Measurements from ENCODE around the gene SOX4. TPM values are rescaled to one million over a fixed set of nuclear protein-coding genes. Genes with fewer than 3 reads are reported as not detected.

The SOX4 gene
- total RNA-seq, 1 donor from 2014 or later, result 147 TPM

GRCh38 chr6:21596949-21597682 is 3.6 kb downstream of the SOX4 start:
- peaks cover 12% of the 10 kb centered on the region for H3K27me3 Mint-ChIP-seq (ENCODE audit: insufficient read depth, low read depth)
- peaks cover 31% of the 10 kb centered on the region for H3K4me1 ChIP-seq
- peaks cover 17% of the 10 kb centered on the region for H3K4me1 Mint-ChIP-seq
- peak overlapping the region; percentile 97 for H3K4me3 Mint-ChIP-seq
- H3F3A ChIP-seq (ENCODE audit: low read depth), result peaks cover 74% of the 10 kb centered on the region
- H3K27ac ChIP-seq, result no peak overlapping the region
- H3K36me3 ChIP-seq, result peaks cover 16% of the 10 kb centered on the region
- peak overlapping the region; percentile 76 for H3K4me3 ChIP-seq
- peaks cover 78% of the 10 kb centered on the region for H4K20me1 ChIP-seq (ENCODE audit: low read depth)
- DNase-seq (ENCODE audit: low spot score), result no peak
- TF ChIP-seq, protein P1, sequence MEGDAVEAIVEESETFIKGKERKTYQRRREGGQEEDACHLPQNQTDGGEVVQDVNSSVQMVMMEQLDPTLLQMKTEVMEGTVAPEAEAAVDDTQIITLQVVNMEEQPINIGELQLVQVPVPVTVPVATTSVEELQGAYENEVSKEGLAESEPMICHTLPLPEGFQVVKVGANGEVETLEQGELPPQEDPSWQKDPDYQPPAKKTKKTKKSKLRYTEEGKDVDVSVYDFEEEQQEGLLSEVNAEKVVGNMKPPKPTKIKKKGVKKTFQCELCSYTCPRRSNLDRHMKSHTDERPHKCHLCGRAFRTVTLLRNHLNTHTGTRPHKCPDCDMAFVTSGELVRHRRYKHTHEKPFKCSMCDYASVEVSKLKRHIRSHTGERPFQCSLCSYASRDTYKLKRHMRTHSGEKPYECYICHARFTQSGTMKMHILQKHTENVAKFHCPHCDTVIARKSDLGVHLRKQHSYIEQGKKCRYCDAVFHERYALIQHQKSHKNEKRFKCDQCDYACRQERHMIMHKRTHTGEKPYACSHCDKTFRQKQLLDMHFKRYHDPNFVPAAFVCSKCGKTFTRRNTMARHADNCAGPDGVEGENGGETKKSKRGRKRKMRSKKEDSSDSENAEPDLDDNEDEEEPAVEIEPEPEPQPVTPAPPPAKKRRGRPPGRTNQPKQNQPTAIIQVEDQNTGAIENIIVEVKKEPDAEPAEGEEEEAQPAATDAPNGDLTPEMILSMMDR (IDR thresholded peaks at IDR 0.05), result peak; percentile 64
- TF ChIP-seq EZH2phosphoT487 (IDR thresholded peaks at IDR 0.05) (no peak), EZH2 (IDR thresholded peaks at IDR 0.05) (no peak)
- no peaks in the 10 kb centered on the region for H3K9me3 ChIP-seq (ENCODE audit: low read depth)
- H2AFZ ChIP-seq (replicated peaks), result no peak overlapping the region
- H3K9me3 Mint-ChIP-seq, result peaks cover 14% of the 10 kb centered on the region
- peak overlapping the region; percentile 88 for H3K4me2 ChIP-seq
- H3K79me2 ChIP-seq (ENCODE audit: low read depth), result peaks cover 70% of the 10 kb centered on the region
- H3K27me3 ChIP-seq, result no peaks in the 10 kb centered on the region
- peaks cover 49% of the 10 kb centered on the region for H3K36me3 Mint-ChIP-seq
- H3K9ac ChIP-seq, result no peak overlapping the region
- H3K27ac Mint-ChIP-seq, result peak overlapping the region; percentile 70

- H3K4me1 Mint-ChIP-seq, result peaks cover 15% of the 10 kb centered on the region
- H3K27ac Mint-ChIP-seq, result peak overlapping the region; percentile 91
- Histone ChIP-seq H3F3A (ENCODE audit: low read depth) (peaks cover 73% of the 10 kb centered on the region), H3K9ac (peak overlapping the region; percentile 42), H3K27me3 (no peaks in the 10 kb centered on the region), H3K4me2 (peak overlapping the region; percentile 88), H3K27ac (no peak overlapping the region), H3K9me3 (ENCODE audit: low read depth) (no peaks in the 10 kb centered on the region), H3K4me1 (peaks cover 25% of the 10 kb centered on the region), H4K20me1 (ENCODE audit: low read depth) (peaks cover 78% of the 10 kb centered on the region), H3K79me2 (ENCODE audit: low read depth) (peaks cover 70% of the 10 kb centered on the region), H3K4me3 (peak overlapping the region; percentile 76), H2AFZ (replicated peaks) (no peak overlapping the region), H3K36me3 (peaks cover 16% of the 10 kb centered on the region)
- no peak for DNase-seq (ENCODE audit: low spot score)
- peaks cover 12% of the 10 kb centered on the region for H3K27me3 Mint-ChIP-seq (ENCODE audit: insufficient read depth, low read depth)
- H3K9me3 Mint-ChIP-seq, result peaks cover 14% of the 10 kb centered on the region
- TF ChIP-seq, protein P1 (IDR thresholded peaks at IDR 0.05), result no peak
- TF ChIP-seq EZH2phosphoT487 (IDR thresholded peaks at IDR 0.05) (no peak), EZH2 (IDR thresholded peaks at IDR 0.05) (no peak)
- peak overlapping the region; percentile 97 for H3K4me3 Mint-ChIP-seq
- H3K36me3 Mint-ChIP-seq, result peaks cover 49% of the 10 kb centered on the region
These were observed 4.5 kb downstream of the SOX4 start for GRCh38 chr6:21597801-21598673.

GRCh38 chr6:21598674-21599023 is 5.1 kb downstream of the SOX4 start:
- peaks cover 23% of the 10 kb centered on the region for H3K4me1 ChIP-seq
- H3K27me3 ChIP-seq, result no peaks in the 10 kb centered on the region
- H3K4me2 ChIP-seq, result peak overlapping the region; percentile 88
- peaks cover 12% of the 10 kb centered on the region for H3K27me3 Mint-ChIP-seq (ENCODE audit: insufficient read depth, low read depth)
- peaks cover 49% of the 10 kb centered on the region for H3K36me3 Mint-ChIP-seq
- H3F3A ChIP-seq (ENCODE audit: low read depth), result peaks cover 69% of the 10 kb centered on the region
- H3K4me3 ChIP-seq, result peak overlapping the region; percentile 76
- no peak for TF ChIP-seq EZH2 (IDR thresholded peaks at IDR 0.05)
- peaks cover 18% of the 10 kb centered on the region for H3K4me1 Mint-ChIP-seq
- H3K9me3 ChIP-seq (ENCODE audit: low read depth), result no peaks in the 10 kb centered on the region
- H3K27ac ChIP-seq, result no peak overlapping the region
- no peak overlapping the region for H3K27ac Mint-ChIP-seq
- no peak overlapping the region for H2AFZ ChIP-seq (replicated peaks)
- H4K20me1 ChIP-seq (ENCODE audit: low read depth), result peaks cover 78% of the 10 kb centered on the region
- peak overlapping the region; percentile 97 for H3K4me3 Mint-ChIP-seq
- H3K9ac ChIP-seq, result no peak overlapping the region
- DNase-seq (ENCODE audit: low spot score), result no peak
- peaks cover 14% of the 10 kb centered on the region for H3K9me3 Mint-ChIP-seq
- H3K36me3 ChIP-seq, result peaks cover 16% of the 10 kb centered on the region
- H3K79me2 ChIP-seq (ENCODE audit: low read depth), result peaks cover 70% of the 10 kb centered on the region
